GM21447 (cell line): Measurements from ENCODE around the gene LRRC75B.
A peak's percentile ranks its signal among the peaks of the same experiment; 100 is the strongest.
"Not testable (repeated sequence)": the region's sequence is repeated elsewhere in the genome, so short reads cannot be mapped to it uniquely, and the experiment has no call there.

Source experiments
- ATAC-seq: cut with Tn5 transposase; IDR thresholded peaks from one replicate; pipeline ENCODE4 v1.9.1; 2021; ENCODE audit not compliant: unreplicated experiment

LRRC75B gene

DNA sequence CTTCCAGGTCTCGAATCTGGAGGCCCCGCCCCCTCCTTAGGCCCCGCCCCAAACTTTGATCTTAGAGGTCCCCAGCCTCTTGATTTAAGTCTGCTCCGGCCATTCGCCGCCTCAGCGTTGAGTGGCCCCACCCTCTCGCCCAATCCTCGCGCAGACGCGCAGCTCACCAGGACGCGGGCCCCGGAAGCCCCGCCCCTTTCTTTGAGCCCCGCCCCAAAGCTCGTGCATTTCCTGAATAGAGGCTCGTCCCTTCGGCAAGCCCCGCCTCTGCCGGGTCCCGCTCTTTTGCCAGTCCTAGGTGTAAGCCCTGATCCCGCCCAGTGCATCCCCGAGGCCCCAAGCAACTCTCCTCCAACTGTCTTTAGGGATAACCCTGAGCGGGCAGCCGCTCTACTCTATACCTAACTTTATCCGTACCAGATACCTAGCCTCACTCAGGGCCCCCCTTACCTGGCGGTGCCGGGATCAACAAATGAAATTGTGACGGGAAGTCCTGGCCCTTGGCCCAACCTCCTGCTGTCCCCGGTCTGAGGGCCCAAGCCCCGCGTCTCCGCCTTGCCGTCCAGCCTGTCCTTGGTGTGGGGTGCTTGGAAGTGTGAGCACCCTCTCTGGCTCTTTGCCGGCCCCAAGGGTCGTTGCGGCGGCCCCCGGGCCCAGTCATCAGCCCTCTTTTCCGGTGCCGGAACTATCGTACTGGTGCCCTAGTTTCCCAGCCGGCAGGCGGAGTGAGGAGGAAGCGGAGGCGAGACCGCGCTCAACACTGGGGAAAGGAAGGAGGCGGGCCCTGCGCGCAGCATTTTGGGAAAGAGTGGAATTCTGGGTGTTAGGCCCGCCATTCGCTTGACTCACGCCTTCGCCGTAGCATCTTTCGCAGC, 37.5 kb downstream of the LRRC75B start, which contains the start of gene SNRPD3:
SNRPD3 (plus strand) TSS at position 835 of the 875 bp plus-strand sequence. CDS start 1,676 bp downstream, outside the sequence.
- ATAC-seq = peak; percentile 60

DNA sequence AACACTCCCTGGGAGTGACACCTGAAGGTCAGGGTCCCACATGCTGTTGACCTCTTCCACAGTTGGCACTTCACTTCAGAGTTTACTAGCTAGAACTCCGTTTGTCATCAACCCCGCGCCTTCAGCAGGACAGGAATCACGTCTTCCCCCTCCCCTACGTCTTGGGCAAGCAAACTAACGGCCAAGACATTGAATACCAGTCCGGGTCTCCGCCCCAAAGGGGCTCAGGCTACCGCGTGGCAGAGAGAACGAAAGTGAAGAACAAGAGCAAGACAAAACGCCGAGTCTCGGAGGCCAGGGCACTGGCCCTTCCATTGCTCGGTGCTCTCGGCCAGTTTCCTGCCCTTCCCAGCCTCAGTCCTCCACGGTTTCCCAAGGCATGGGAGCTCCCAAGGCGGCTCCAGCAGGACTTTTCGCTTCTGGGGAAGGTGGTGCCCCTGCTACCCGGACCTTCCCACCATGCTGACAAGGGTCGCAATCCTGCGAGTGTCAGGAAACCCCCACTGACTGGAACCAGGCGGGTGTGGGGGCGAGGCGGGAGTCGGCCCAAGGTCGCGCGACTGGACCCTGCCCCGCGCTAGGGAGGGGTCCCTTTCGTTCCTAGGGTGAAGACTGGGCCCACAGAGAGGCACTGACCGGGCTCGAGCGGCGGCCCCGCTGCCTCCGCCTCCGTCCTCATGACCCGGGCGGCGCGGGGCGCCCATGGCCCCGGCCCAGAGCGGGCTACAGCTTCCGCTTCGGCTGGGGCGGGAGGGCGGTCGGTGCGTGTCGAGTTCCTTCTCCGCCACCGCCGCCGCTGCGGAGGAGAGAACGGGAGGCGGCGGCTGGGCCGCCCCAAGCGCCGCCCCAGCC, 38.3 kb downstream of the LRRC75B start, which contains the start of gene GUCD1:
GUCD1 (minus strand) TSS at position 826 of the 852 bp plus-strand sequence; CDS start at position 679, 147 bp downstream.
- peak; percentile 14 for ATAC-seq

DNA sequence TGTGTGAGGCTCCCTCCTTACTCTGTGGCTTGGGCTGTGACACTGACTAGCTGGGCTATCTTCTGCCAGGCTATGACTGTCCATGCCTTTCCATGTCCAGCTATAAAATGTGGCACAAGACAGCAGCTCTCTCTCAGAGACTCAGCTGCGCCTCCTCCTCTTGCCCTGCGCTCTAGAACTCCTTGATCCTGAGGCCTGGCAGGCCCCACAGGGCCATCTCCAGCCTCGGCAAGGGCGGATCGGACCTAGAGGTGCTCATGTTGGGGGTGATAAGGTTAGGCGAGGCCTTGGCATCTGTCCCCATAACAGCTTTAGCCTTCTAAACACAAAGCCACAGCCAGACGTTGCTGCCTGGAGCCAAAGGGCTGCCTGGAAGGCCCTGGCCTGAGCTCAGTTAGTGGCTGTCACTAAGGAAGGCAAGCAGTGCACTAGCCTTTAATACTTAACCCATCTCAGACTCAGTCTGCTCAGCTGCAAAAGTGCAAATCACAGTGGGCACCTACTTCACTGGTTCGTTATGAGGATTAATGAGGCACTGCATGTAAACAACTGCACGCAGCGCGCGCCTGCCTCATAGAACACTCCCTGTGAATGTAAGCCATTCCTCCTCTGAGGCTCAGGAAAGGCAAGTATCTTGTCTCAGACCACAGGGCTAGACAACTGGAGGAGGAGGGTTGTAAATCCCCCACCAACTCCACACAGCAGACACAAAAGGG, 39.1 kb downstream of the LRRC75B start:
- ATAC-seq = no peak

DNA sequence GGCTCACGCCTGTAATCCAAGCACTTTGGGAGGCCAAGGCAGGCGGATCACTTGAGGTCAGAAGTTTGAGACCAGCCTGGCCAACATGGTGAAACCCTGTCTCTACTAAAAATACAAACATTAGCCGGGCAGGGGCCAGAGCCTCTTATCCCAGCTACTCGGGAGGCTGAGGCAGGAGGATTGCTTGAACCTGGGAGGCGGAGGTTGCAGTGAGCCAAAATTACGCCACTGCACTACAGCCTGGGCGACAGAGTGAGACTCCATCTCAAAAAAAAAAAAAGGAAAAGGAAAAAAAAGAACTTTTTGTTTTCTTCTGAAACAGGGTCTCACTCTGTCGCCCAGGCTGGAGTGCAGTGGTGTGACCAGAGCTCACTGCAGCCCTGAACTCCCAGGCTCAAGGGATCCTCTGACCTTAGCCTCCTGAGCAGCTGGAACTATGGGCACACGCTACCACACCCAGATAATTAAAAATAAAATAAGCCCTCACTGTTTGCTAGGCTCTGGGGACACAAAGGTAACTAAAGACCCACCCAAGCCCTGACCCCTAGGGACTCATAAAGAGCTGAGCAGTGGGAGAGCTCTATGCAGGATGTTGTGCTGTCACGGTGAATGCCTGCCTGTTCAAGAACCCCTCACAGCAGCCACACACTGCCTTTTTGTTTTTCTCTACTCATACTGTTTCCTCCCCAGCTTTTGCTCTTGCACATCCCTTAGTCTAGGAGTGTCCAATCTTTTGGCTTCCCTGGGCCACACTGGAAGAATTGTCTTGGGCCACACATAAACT, 40.2 kb downstream of the LRRC75B start:
- not testable (repeated sequence) for ATAC-seq

DNA sequence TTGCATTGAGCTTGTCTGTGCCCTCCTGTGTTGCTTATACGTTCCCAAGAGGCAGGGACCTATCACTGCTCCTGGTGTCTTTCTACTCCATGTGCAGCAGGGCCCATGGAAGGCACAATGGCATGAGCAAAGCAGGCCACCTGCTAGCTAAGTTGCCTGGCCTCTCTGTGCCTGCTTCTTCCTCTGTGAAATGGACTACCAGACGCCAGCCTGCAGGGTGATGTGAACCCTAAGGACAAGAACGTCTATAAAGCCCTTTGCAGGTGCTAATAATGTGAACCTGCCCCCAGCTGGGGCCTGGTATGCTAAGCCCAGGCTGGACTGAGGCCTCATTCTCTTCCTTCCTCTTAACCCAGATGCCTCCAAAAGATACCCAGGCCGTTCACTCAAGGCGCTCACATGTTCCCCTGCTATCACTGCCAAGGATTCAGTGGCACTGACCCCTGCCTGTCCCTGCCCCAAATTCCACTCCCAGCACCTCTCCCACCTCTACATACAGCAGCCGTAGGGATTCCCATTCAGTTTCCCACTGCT, 41.9 kb downstream of the LRRC75B start:
- no peak for ATAC-seq

DNA sequence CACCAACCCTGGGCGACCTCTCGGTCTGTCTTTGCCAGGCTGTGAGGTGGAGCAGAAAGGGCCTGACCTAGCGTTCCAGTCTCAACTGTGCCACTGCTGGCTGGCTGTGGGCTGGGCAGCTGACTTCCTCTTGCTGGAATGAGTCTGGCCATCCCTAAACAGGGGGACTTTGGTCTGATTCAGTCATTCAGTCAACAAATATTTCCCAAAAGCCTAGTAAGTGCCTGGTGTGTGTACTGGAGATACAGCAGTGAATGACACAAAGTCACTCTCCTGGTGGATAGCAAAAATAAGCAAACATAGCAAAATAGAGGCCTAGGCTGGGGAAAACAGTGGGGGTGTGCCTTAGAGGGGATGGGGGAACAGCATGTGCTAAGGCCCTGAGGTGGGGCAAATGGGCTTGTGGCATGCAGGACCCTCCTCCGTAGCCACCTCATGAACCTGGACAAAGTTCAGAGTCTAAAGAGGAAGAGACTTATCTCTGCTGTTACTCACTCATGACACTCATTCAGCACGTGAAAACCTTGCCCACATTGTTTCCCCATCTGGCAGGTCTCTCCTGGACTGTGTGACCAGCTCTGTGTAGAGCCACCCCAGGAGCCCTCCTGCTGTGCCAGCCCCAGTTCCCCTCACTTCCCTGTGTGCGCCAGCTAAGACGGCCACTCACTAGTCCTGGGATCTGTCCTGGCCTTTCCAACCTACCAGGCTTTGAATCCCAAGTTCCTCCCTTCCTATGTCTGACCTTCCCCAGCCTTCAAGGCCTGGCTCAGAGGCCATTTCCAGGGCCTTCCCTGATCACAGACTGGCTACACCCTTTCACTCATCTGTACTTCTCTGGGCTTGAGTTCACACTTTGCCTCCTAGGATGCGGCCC, 42.6 kb downstream of the LRRC75B start:
- ATAC-seq = no peak

DNA sequence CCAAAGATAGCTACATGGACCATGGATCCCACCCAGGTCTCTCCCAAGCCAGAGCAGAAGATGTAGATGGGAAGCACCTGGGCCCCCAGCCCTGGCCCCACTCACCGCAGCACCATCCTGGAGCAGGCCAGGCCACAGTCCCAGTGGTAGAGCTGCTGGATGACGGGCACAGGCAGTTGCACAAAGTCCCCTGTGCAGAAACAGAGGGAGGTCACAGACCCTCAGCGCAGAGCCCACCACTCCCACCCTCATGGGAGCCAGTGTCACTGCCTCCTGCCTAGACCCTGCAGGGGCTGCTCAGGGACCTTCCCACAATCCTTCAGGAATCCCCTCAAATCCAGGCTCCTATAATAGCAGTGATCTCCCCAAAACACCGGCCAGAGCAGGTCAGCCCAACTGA, 44.1 kb downstream of the LRRC75B start:
- no peak for ATAC-seq

DNA sequence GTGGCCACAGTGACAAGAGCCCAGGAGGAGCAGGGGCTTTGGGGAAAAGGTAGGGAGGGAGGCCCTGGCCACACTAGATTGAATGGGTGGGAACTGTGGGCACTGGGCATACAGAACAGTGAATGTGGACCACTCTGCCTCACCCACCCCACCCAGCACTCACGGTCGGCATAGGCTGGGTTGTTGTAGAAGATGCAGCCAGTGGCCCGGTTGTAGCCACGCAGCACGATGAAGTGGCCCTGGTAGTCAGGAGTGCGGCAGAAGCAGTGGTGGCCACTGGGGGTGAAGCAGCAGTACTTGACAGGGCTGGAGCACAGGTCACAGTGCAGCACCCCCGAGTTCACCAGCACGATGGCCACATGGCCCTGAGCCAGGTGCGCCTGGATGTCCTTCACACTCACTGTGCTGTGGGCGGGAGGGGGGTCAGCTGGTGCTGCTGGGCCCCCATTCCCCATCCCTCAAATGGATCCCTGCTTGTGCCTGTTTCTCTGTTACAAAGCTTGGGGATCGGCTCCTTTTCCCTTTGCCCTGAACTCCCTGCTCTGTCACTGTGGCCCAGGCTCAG, 49.1 kb downstream of the LRRC75B start:
- no peak for ATAC-seq

DNA sequence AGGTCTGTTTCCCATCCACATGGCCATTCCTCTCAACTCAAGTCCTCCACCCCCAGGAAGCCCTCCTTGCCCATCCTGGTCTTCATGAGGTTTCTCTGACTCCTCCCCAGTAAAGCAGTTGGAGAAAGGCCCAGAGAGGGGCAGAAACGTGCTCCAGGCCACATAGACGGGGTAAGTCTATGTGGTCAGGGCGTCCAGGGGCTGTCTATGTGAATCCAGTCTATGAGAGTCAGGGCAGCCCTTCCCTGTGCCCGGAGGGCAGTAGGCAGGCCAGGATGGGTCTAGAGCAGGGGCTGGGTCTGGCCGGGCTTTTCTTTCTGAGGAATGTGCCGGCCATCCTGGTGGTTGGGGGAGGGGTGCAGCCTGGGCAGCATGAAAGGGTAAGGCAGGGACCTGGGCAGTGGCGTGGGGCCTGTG, 49.7 kb downstream of the LRRC75B start:
- ATAC-seq = no peak

DNA sequence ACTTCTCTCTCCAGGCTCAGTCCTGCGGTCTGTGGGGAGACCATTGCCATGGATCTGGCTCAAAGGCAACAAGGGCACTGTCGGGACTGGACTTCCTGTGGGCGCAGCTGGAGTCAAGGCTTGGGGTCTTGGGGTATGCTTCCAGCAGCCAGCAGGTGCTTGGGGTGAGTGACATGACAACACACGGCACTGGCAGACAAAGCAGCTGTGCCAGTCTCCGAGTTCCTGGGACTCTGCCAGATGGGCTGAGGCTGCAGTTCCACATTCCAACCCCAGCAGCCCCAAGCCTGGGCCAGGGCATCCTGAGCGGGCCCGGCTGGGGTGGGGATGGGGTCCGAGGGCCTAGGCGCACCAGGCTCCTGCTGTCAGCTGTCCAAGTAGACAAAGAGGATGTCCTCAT, 50.2 kb downstream of the LRRC75B start:
- no peak for ATAC-seq

DNA sequence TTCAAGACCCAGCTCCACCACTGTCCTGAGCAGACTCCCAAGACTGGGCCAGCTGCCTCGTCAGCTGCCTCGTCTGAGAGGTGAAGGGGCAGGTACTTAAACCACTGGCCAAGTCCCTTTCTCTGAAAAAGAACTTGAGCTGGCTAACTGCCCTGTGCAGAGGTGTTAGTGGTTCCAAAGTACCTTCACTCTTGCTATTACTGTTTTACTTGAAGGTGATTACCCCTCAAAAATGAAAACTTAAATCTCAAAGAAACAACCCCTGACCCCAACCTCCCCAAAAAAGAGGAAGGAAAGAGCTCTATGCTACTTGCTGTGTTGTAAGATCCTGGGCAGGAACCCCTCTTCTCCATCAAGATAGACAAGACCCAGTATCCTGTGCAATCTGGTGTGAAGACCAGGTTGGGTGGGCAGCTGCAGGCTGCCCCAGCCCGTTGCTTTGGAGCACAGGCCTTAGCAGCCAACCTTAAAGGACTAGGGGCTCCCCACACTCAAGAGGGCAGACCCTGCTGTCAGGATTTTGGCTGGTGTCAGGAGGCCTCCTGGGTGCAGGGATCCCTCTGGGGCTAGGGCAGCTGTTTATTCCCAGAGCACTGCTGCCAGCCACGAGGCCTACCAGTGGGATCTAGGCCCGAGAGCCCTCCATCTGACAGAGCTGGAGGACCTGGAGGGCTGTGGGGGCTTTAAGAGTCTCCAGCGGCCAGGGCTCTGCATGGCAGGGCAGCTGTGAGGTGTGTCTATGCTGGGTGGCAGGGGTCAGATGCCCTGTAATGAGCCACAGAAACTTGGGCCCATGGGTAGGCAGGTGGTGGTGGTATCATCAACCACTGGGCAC, 51.0 kb downstream of the LRRC75B start:
- ATAC-seq = no peak

DNA sequence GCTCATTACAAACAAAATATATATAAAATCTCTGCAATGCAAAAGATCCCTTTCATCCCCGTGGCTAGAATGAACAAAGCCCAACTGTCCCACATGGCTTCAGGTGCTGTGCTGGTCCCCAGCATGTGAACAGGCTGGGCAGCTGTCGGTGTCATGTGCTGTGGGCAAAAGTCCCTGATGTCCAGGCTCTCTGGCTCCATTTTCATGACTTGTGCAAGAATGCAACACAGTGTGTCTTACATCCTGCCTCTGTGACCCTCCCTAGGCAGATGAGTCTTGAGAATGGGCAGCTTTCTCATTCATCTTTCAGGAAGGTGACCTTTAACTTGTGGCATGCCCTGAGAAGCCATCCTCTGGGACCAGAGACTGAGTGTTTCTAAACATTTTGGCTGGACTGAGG, 52.4 kb downstream of the LRRC75B start:
- ATAC-seq = no peak

DNA sequence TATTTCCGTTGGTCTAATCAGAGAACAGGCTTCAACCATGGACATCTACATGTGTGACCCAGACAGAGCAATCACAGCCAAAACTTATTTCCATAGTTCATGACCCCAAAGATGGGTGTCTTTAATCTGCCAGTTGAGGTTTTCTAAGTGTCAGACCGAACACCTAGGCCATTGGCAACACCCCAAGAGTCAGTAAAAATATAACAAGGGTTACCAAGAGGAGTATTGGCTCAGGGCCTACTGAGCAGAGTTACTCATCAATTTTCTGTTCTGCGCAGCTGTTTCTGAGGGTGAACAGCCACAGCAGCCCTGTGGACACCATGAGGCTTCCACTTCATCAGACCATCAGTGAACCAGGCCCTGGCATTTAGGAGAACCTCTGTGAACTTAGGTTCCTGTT, 56.8 kb downstream of the LRRC75B start:
- ATAC-seq = no peak
